Stimulated activated naive B cell treated with anti-CD40 and anti-IgM and Interleukin-4, amounts not matched to agents 10 μg/mL and 1 μg/mL and 100 μg/mL, for 72 hours (primary cell): ENCODE measurements around the gene TMEM44.
"Not testable (repeated sequence)": the region's sequence is repeated elsewhere in the genome, so short reads cannot be mapped to it uniquely, and the experiment has no call there.

Experiments
- ATAC-seq, 2 donors: fragments of 150-1000 bp; cut with Tn5 transposase; replicated peaks; 2 replicates each; pipeline ENCODE4 v1.10.0; 2021; ENCODE audit warnings: moderate library complexity in 1 of 2
- DNase-seq: peaks from one replicate; pipeline ENCODE4 v3.0.0; 2021
- H3K27ac Mint-ChIP-seq: one replicate; pipeline ENCODE4 v1.8.0; 2022; ENCODE audit warnings: mild to moderate bottlenecking, mixed read lengths
- H3K27me3 Mint-ChIP-seq, 2 donors: one replicate each; pipeline ENCODE4 v1.8.0; 2022; ENCODE audit warnings: mixed read lengths in 2 of 2
- H3K36me3 Mint-ChIP-seq, 2 donors: one replicate each; pipeline ENCODE4 v1.8.0; 2022; ENCODE audit warnings: mixed read lengths in 2 of 2, mild to moderate bottlenecking in 1 of 2
- H3K4me1 Mint-ChIP-seq, 2 donors: one replicate each; pipeline ENCODE4 v1.8.0; 2022; ENCODE audit warnings: mixed read lengths in 2 of 2, mild to moderate bottlenecking in 1 of 2
- H3K4me3 Mint-ChIP-seq, 2 donors: one replicate each; pipeline ENCODE4 v1.8.0; 2022; ENCODE audit warnings: mild to moderate bottlenecking in 2 of 2, mixed read lengths in 2 of 2, moderate library complexity in 1 of 2
- H3K9me3 Mint-ChIP-seq, 2 donors: one replicate each; pipeline ENCODE4 v1.8.0; 2022; ENCODE audit warnings: mixed read lengths in 2 of 2, mild to moderate bottlenecking in 1 of 2

TMEM44 gene

DNA sequence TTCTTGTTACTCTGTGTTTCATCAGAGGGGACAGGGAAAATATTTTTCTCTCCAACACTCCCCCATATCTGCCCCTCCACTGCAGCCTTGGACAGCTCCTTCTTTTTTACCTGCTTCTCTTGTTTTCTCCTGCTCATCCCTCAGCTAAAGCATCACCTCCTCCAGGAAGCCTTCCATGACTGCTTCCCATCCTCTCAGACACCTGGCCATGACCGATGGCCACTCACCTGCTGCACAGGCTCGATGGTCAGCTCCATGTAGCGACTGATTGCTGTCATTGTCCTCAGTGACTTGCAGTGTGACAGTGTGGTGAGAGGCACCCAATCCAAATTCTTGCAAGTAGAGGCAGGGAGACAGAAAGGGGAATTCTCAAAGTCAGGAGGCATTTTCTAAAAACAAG, 22.5 kb downstream of the TMEM44 start:
- no peak overlapping the region for H3K27ac Mint-ChIP-seq
- H3K36me3 Mint-ChIP-seq, result no peaks in the 10 kb centered on the region
- H3K4me3 Mint-ChIP-seq, result no peak overlapping the region
- no peak for ATAC-seq
- no peaks in the 10 kb centered on the region for H3K9me3 Mint-ChIP-seq
- H3K4me1 Mint-ChIP-seq, result peaks cover 0 to 1% of the 10 kb centered on the region in 2 donors
- H3K27me3 Mint-ChIP-seq, result no peaks in the 10 kb centered on the region
- no peak for DNase-seq

- H3K4me1 Mint-ChIP-seq, result peaks cover 0 to 1% of the 10 kb centered on the region in 2 donors
- no peaks in the 10 kb centered on the region for H3K27me3 Mint-ChIP-seq
- H3K4me3 Mint-ChIP-seq, result no peak overlapping the region
- ATAC-seq, result no peak
- H3K27ac Mint-ChIP-seq, result no peak overlapping the region
- no peak for DNase-seq
- no peaks in the 10 kb centered on the region for H3K36me3 Mint-ChIP-seq
- H3K9me3 Mint-ChIP-seq, result no peaks in the 10 kb centered on the region
Measured at GRCh38 chr3:194609601-194610000, 23.6 kb downstream of the TMEM44 start.

DNA sequence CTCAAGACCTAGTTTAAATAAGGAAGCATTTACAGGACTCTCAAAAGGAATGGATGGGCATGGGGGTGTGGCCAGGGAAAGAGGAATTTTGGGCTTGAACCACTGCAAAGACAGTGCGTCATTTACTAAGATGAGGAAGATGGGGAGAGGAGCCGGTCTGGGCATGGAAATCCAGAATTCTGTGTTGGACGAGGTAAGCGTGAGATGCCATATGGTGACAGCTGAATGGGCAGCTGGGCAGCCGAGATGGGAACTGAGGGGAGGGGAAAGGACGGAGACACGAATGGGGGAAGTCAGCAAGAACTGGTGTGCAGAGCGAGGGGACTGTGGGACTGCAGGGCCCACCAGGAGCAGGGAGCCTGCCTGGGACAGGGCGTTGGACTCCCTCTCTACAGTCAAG, 24.2 kb downstream of the TMEM44 start:
- no peak overlapping the region for H3K4me3 Mint-ChIP-seq
- no peaks in the 10 kb centered on the region for H3K9me3 Mint-ChIP-seq
- no peak overlapping the region for H3K27ac Mint-ChIP-seq
- DNase-seq (no peak), ATAC-seq (no peak)
- peaks cover 0 to 1% of the 10 kb centered on the region in 2 donors for H3K4me1 Mint-ChIP-seq
- H3K27me3 Mint-ChIP-seq, result no peaks in the 10 kb centered on the region
- H3K36me3 Mint-ChIP-seq, result no peaks in the 10 kb centered on the region

DNA sequence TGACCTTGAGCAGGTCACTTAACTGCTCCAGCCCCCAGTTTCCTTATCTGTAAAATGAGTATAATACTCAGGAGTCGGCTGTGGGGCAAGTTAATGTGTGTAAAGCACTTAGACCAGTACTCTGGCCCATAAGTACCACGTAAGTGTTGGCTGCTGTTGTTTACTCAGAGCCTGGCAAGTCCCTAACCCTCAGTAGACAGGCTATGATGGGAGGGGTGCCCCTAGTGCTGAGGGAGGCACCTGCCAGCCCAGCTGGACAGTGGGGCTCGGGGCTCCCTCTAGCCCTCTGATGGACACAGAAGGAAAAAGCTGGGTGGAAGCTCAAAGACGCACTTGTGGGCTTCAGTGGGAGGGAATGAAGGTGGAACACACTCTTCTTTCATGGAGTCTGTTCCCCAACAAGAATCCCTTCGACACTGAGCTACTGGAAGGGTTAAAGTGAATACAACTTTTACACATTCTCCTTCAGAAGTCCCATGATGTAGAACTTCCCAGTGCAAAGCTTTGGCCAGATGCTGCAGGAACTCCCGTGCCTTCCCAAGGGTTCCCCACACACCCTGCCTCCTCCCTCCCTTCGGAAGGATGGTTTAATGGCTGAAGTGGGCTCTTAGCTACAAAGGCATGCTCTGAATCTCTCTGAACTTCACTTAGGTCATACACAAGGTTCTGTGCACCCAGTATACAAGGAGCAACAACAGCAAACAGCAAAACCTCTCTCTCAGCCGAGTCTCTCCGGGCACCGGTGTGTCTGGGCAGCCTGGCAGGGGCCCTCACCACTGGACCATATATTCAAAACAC, 25.4 kb downstream of the TMEM44 start:
- H3K27ac Mint-ChIP-seq, result no peak overlapping the region
- H3K4me1 Mint-ChIP-seq, result peaks cover 0 to 1% of the 10 kb centered on the region in 2 donors
- DNase-seq, result no peak
- H3K36me3 Mint-ChIP-seq, result no peaks in the 10 kb centered on the region
- H3K4me3 Mint-ChIP-seq, result no peak overlapping the region
- no peaks in the 10 kb centered on the region for H3K9me3 Mint-ChIP-seq
- no peaks in the 10 kb centered on the region for H3K27me3 Mint-ChIP-seq
- ATAC-seq, result no peak

GRCh38 chr3:194606941-194607340, 26.3 kb downstream of the TMEM44 start:
- Mint-ChIP-seq H3K27ac (no peak overlapping the region), H3K36me3 (no peaks in the 10 kb centered on the region), H3K9me3 (no peaks in the 10 kb centered on the region), H3K4me3 (no peak overlapping the region), H3K27me3 (no peaks in the 10 kb centered on the region), H3K4me1 (peaks cover 0 to 1% of the 10 kb centered on the region in 2 donors)
- DNase-seq (no peak), ATAC-seq (no peak)

- H3K36me3 Mint-ChIP-seq, result no peaks in the 10 kb centered on the region
- no peak for ATAC-seq
- peaks cover 0 to 1% of the 10 kb centered on the region in 2 donors for H3K4me1 Mint-ChIP-seq
- no peaks in the 10 kb centered on the region for H3K27me3 Mint-ChIP-seq
- H3K9me3 Mint-ChIP-seq, result no peaks in the 10 kb centered on the region
- H3K27ac Mint-ChIP-seq, result no peak overlapping the region
- no peak overlapping the region for H3K4me3 Mint-ChIP-seq
- no peak for DNase-seq
Measured at GRCh38 chr3:194606163-194606562, 27.1 kb downstream of the TMEM44 start.

GRCh38 chr3:194605314-194605713, 27.9 kb downstream of the TMEM44 start:
- H3K36me3 Mint-ChIP-seq, H3K27ac Mint-ChIP-seq, DNase-seq, ATAC-seq, H3K4me1 Mint-ChIP-seq, H3K9me3 Mint-ChIP-seq, H3K4me3 Mint-ChIP-seq, H3K27me3 Mint-ChIP-seq: not testable (repeated sequence)

GRCh38 chr3:194604837-194605236, 28.4 kb downstream of the TMEM44 start:
- H3K4me3 Mint-ChIP-seq, result no peak overlapping the region
- H3K9me3 Mint-ChIP-seq, result no peaks in the 10 kb centered on the region
- no peak for ATAC-seq
- H3K27me3 Mint-ChIP-seq, result no peaks in the 10 kb centered on the region
- no peak for DNase-seq
- no peaks in the 10 kb centered on the region for H3K4me1 Mint-ChIP-seq
- no peak overlapping the region for H3K27ac Mint-ChIP-seq
- no peaks in the 10 kb centered on the region for H3K36me3 Mint-ChIP-seq

DNA sequence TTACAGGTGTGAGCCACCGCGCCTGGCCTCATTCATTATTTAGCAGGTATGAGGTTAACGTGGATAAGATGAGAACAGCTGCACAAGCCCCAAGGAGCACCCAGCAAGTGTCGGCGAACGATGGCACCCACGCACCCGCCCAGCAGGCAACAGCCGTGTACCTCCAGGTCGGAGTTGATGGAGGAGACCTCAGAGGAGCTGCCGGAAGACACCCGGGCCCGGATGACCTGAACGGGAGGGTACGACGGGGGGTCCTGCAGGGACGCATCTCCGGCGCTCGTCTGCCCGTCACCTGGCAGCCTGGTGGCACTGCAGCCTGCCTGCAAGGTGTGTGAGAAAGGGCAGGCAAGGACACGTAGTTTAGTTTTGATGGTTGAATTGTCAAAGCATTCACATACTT, 29.1 kb downstream of the TMEM44 start:
- DNase-seq (no peak), ATAC-seq (no peak)
- H3K36me3 Mint-ChIP-seq, result no peaks in the 10 kb centered on the region
- no peaks in the 10 kb centered on the region for H3K27me3 Mint-ChIP-seq
- H3K4me1 Mint-ChIP-seq, result no peaks in the 10 kb centered on the region
- no peak overlapping the region for H3K27ac Mint-ChIP-seq
- H3K9me3 Mint-ChIP-seq, result no peaks in the 10 kb centered on the region
- no peak overlapping the region for H3K4me3 Mint-ChIP-seq

- Mint-ChIP-seq H3K9me3 (no peaks in the 10 kb centered on the region), H3K27ac (no peak overlapping the region), H3K27me3 (no peaks in the 10 kb centered on the region), H3K4me3 (no peak overlapping the region), H3K36me3 (no peaks in the 10 kb centered on the region), H3K4me1 (no peaks in the 10 kb centered on the region)
- ATAC-seq (no peak), DNase-seq (no peak)
Measured at GRCh38 chr3:194602669-194603171, 30.5 kb downstream of the TMEM44 start.

GRCh38 chr3:194598771-194599557, 34.3 kb downstream of the TMEM44 start:
- H3K9me3 Mint-ChIP-seq, result no peaks in the 10 kb centered on the region
- no peaks in the 10 kb centered on the region for H3K36me3 Mint-ChIP-seq
- H3K4me3 Mint-ChIP-seq, result no peak overlapping the region
- no peak for ATAC-seq
- DNase-seq, result no peak
- no peaks in the 10 kb centered on the region for H3K4me1 Mint-ChIP-seq
- no peaks in the 10 kb centered on the region for H3K27me3 Mint-ChIP-seq
- H3K27ac Mint-ChIP-seq, result no peak overlapping the region

DNA sequence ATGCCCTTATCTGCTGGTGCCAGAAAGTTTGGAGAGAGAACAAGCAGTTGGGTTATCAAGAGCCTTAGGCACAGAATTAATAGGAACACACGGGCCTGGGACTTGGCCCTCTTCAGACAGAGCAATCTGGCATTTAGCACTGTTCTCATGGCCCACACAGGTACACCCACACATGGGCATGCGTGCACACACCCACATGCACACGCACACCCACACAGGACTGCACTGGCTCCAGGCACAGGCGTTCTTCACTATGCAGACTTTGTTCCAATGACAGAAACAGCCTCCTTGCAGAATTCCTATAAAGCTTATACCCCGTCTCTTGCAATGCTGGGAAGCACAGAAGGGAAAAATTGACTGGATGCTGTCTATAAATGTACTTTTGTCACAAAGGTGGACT, 36.3 kb downstream of the TMEM44 start:
- H3K27ac Mint-ChIP-seq, result no peak overlapping the region
- no peak for ATAC-seq

GRCh38 chr3:194592798-194593752, 40.1 kb downstream of the TMEM44 start:
- H3K4me3 Mint-ChIP-seq, result no peak overlapping the region
- H3K27me3 Mint-ChIP-seq, result no peaks in the 10 kb centered on the region
- DNase-seq (no peak), ATAC-seq (peak; percentile 56 to 80)
- H3K9me3 Mint-ChIP-seq, result no peaks in the 10 kb centered on the region
- peaks cover 0 to 6% of the 10 kb centered on the region in 2 donors for H3K36me3 Mint-ChIP-seq
- H3K4me1 Mint-ChIP-seq, result peaks cover 4 to 9% of the 10 kb centered on the region in 2 donors
- peak overlapping the region; percentile 56 for H3K27ac Mint-ChIP-seq

More for the DNA sequence above, 36.3 kb downstream of the TMEM44 start:
- no peaks in the 10 kb centered on the region for H3K36me3 Mint-ChIP-seq
- H3K4me1 Mint-ChIP-seq, result peaks cover 4 to 9% of the 10 kb centered on the region in 2 donors
- no peaks in the 10 kb centered on the region for H3K27me3 Mint-ChIP-seq
- DNase-seq, result no peak
- H3K4me3 Mint-ChIP-seq, result no peak overlapping the region
- H3K9me3 Mint-ChIP-seq, result no peaks in the 10 kb centered on the region

DNA sequence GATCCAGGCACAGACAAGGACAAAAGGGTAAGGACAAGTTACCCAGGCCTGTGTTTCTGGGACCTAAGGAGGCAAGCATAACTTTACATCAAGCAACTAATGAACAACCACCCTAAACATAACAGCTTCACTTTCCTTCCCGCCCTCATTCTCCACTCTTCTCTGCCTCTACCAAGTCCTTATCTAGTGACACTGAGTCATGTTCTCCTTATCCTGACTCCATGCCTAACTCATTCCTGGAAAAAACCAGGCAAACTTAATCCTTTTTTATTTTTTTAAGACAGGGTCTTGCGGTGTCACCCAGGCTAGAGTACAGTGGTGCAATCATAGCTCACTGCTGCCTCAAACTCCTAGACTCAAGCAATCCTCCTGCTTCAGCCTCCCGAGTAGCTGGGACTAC, 44.5 kb downstream of the TMEM44 start:
- Mint-ChIP-seq H3K36me3 (peaks cover 22 to 29% of the 10 kb centered on the region in 2 donors), H3K4me3 (no peak overlapping the region), H3K4me1 (peaks cover 17 to 34% of the 10 kb centered on the region in 2 donors), H3K9me3 (peaks cover 3 to 4% of the 10 kb centered on the region in 2 donors), H3K27ac (no peak overlapping the region), H3K27me3 (no peaks in the 10 kb centered on the region)
- DNase-seq (no peak), ATAC-seq (no peak)
